ENCODE data around the gene ITGB5.

DNA sequence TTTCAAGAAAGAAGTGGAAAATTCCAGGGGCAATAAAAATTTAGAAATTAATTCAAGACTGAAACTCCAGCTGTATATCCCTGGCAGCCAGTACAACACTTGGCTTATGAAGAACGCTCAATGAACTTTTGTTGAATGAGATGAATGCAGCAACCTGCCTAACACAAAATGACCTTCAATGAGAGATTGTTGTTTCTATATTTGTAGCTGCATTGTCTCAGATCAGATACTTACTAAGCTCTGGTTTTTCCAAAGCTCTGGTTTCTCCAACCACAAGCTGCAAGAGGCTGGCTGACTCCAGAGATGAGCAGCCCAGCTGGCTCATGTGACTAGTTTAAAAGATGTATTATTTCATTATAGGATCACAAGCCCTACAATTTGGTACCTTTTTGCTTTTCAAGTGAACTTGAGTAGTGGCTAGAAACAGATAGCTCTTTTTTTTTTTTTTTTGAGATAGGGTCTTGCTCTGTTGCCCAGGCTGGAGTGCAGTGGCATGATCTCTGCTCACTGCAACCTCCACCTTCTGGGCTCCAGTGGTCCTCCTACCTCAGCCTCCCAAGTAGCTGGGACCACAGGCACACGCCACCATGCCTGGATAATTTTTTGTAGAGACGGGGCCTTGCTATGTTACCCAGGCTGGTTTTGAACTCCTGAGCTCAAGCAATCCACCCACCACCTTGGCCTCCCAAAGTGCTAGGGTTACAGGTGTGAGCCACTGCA is 99.5 kb downstream of the ITGB5 start:
- TF ChIP-seq POLR2AphosphoS5 (IDR thresholded peaks at IDR 0.05), result no peak
- TF ChIP-seq, protein P1, sequence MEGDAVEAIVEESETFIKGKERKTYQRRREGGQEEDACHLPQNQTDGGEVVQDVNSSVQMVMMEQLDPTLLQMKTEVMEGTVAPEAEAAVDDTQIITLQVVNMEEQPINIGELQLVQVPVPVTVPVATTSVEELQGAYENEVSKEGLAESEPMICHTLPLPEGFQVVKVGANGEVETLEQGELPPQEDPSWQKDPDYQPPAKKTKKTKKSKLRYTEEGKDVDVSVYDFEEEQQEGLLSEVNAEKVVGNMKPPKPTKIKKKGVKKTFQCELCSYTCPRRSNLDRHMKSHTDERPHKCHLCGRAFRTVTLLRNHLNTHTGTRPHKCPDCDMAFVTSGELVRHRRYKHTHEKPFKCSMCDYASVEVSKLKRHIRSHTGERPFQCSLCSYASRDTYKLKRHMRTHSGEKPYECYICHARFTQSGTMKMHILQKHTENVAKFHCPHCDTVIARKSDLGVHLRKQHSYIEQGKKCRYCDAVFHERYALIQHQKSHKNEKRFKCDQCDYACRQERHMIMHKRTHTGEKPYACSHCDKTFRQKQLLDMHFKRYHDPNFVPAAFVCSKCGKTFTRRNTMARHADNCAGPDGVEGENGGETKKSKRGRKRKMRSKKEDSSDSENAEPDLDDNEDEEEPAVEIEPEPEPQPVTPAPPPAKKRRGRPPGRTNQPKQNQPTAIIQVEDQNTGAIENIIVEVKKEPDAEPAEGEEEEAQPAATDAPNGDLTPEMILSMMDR (IDR thresholded peaks at IDR 0.05), result no peak
- TF ChIP-seq POLR2A (IDR thresholded peaks at IDR 0.05), result no peak

All from upper lobe of left lung (tissue), 4 donors.